H1 (cell line): ENCODE results near the gene SLC23A2.

Experiments used
- CTCF ChIP-seq, 3 experiments: IDR thresholded peaks; 1 replicate in 2 of 3; 2 replicates in 1 of 3; pipeline versions ENCODE4 v1.5.1 to v1.6.1; 2011; ENCODE audit warnings: low read length in 3 of 3, mild to moderate bottlenecking in 3 of 3, inconsistent platforms in 2 of 3, low read depth in 1 of 3, moderate library complexity in 1 of 3; ENCODE audit not compliant: insufficient read depth in 1 of 3; ENCODE audit errors: control extremely low read depth in 1 of 3
- EZH2 ChIP-seq: fragments of 200-600 bp; sonication (generic); IDR thresholded peaks from 2 replicates; pipeline ENCODE4 v1.7.1; 2012; ENCODE audit warnings: low read depth, mild to moderate bottlenecking, moderate library complexity, low read length, inconsistent platforms; ENCODE audit not compliant: severe bottlenecking
- GABPA ChIP-seq: IDR thresholded peaks from 2 replicates; pipeline ENCODE4 v1.6.1; 2011; ENCODE audit warnings: mild to moderate bottlenecking, low read length, moderate library complexity, borderline replicate concordance; ENCODE audit not compliant: insufficient read depth
- JUN ChIP-seq: IDR thresholded peaks from 2 replicates; pipeline ENCODE4 v1.6.1; 2011; ENCODE audit warnings: low read depth, mild to moderate bottlenecking, improper control_type of control experiment, low read length
- RFX5 ChIP-seq: IDR thresholded peaks from 2 replicates; pipeline ENCODE4 v1.6.1; 2011; ENCODE audit warnings: low read depth, low read length, improper control_type of control experiment, borderline replicate concordance
- TF ChIP-seq, protein P1 (sequence below): IDR thresholded peaks from 2 replicates; pipeline ENCODE4 v1.6.1; 2011; ENCODE audit warnings: low read length, improper control_type of control experiment

- no peak for TF ChIP-seq CTCF (IDR thresholded peaks at IDR 0.05; ENCODE audit: control extremely low read depth in 1 of 3, insufficient read depth in 1 of 3, low read depth in 1 of 3, low read length in 3 of 3)
- no peak for TF ChIP-seq GABPA
- no peak for TF ChIP-seq JUN
- no peak for TF ChIP-seq EZH2
- TF ChIP-seq, protein P1, sequence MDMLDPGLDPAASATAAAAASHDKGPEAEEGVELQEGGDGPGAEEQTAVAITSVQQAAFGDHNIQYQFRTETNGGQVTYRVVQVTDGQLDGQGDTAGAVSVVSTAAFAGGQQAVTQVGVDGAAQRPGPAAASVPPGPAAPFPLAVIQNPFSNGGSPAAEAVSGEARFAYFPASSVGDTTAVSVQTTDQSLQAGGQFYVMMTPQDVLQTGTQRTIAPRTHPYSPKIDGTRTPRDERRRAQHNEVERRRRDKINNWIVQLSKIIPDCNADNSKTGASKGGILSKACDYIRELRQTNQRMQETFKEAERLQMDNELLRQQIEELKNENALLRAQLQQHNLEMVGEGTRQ = no peak
- no peak for TF ChIP-seq RFX5
Observed at GRCh38 chr20:4833074-4833728, 168.1 kb downstream of the SLC23A2 start.
